GM21529 (cell line): ENCODE results near the gene GFOD2.

Experiments used
- ATAC-seq: cut with Tn5 transposase; IDR thresholded peaks from one replicate; pipeline ENCODE4 v1.9.1; 2021; ENCODE audit not compliant: unreplicated experiment

GFOD2 gene

DNA sequence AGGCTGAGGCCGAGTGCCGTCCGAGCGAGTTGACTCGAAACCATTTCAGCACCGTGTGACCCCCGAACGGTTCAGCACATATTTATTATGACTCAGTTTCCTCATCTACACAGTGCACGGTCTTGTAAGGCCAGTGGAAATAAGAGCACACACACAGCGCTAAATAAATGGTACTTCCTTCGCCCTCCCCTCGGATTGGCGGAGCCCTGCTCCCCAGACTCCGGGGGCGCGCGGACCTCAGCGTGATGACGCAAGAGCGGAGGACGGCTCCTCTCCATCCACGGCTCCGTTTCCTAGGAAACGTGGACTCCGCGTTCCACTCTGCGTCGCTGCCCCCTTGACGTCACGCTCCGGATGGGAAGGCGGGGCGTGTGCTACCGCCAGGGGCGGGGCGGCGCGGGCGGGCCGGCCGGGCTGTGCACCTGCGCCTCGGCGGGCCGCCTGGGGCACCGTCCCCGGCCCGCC is 58.5 kb downstream of the GFOD2 start, which contains the start of gene PARD6A:
Gene PARD6A (plus strand): TSS at position 397 of the 465 bp plus-strand sequence. CDS start 79 bp downstream, outside the sequence.
- ATAC-seq, result peak; percentile 70

DNA sequence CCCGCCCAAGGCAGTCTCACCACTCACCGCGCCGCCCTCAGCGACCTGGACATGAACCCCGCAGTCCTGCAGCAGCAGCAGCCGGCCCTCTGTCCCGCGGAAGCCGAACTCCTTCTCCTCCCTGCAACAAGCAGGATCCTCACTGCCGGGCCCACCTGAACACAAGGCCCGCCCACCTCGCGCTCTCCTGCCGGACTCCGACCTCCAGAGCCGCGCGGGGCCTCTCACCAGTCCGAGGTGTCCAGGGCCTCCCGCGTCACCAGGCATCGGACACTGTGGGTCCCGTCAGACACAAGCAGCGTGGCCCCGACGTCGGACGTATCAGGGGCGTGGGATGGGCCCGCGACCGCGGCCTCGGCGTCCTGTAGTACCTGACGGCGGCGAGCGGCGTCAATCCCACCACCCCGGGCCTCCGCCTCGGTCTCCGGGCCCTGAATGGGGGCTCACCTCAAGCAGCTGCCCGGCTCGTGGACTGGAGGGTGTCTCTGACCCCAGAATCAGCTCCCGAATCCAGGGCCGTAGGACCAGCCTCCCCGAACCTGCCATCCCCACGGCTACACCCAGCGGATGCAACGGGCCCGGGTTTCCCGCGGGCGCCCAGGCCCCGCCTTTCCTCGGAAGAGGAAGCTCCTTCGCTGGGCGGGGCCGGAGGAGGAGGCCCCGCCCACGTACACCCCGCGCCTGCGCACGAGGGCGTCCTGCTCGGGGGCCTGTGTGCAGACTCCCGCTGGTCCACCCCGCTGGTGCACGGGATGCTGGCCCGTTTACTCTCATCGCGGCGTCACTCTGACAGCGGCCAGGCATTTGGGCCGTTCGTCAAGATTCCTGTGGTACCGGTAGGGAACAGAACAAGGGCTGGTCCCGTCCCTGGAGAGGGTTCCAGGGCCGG is 59.2 kb downstream of the GFOD2 start, which contains the start of gene ACD:
Gene ACD (minus strand): TSS at position 586 of the 889 bp plus-strand sequence. CDS start 40 bp downstream, at position 546.
- ATAC-seq, result peak; percentile 43

DNA sequence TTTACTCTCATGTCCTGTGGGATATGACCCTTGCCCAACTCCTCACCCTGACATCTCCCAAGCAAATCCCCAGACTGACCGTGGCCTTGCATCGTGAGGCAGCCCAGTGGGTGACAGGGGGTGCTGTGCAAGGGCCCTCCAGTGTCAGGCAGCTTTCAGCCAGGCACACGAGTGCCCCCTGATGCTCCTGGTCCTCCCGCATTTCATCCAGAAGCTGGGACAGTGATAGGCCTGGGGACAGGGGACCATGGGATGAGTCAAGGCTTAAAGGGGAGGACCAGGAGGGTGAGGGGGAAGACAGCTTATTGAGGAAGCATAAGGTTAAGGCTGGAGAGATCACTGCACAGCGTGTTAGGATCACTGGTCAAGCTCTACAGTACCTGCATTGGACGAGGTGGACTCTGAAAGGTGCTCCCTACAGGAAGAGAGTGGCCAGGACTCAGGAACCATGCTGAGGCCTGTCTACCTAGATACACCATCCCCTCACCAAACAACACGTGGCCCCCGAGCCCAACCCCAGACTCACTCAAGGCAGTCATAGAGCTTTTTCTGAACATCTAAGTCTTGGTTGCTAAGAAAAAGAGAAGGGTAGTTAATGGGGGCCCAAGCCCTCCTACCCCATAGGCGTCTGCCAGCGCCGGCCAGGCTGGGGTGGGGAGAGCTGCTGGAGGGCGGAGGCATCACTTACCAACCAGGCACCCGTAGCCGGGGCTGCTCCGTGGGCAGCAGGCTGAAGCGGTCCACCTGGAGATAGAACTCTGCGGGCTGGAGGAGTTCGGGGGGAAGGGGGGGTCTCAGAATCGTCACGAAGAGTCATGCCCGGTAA is 60.1 kb downstream of the GFOD2 start:
- ATAC-seq, result no peak

DNA sequence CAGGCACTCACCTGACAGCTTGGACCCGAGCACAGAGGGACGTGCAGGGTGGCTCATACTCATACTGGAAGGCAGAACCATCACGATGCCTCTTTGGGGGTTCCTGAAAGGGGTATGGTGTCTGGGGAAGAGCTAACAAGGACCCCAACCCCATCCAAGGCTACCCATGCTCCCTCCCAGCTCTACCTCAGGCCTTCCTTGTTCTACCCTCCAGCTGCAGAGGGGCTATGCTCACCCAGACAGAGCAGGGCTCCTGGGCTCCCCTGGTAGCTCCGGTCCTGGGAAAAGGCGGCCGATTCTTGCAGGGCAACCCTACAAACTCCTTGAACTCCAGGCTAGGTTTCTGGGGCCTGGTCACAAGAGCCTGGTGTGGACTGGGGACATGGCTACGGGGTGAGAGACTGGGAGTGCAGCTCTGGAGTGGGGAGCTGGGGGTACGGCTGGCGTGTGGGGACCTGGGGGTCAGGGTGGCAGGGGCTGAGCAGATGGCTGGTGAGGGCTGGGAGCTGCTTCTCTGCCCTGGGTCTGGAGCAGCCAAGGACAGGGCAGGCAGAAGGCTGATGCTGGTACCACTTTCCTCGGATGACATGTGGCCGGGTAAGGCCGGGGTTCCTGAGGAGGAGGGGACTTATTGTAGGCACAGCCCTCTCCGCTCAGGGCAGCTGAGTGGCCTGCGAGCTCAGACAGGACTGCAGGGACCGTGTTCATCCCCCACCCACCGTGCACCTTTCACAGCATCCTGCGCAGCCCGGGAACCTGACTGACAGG is 61.2 kb downstream of the GFOD2 start:
- no peak for ATAC-seq

DNA sequence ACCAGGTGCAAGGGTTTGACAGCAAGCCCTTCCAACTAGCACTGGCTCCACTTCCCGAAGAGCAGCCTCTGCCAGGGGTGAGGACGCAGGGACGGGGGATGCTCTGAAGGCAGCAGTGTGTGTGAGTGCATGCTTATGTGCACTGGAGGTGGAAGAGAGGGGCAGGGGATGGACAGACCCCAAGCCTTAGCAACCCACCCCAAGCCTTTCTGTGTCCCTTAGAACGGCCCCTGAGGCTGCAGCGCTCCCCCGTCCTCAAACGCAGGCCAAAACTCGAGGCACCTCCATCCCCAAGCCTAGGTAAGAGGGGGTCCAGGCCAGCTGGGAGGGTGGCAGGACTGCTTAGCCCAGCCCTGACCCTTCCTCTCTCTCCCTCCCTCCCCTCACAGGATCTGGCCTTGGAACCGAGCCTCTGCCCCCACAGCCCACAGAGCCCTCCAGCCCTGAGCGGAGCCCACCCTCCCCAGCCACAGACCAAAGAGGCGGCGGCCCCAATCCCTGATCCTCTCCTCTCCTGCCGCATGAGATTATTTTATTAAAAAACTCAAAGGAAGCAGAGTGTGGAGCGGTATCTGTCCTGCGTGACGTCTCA is 62.0 kb downstream of the GFOD2 start:
- ATAC-seq, result no peak

DNA sequence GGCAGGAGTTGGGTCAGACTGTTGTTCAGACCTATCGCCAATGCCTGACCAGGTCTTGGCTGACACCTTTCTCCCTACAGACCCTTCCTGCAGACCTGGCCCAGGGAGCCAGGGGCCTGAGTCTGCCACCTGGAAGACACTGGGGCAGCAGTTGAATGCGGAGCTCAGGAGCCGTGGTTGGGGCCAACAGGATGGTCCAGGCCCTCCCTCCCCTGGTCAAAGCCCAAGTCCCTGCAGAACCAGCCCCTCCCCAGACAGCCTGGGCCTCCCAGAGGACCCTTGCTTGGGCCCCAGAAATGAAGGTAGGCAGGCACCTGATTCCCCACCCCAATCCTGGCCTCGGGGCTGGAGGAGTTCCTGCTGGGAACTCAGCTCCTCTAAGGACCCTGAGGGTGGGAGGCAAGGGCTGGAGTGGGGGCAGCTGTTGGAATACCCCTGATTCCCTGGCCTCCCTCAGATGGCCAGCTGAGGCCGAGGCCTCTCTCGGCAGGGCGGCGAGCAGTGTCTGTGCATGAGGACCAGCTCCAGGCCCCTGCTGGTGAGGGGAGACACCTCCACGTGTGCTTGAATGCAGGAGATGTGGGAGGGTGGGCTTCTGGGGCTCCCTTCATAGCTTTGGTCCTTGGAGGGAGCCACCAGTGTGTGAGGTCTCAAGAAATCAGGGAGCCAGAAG is 62.6 kb downstream of the GFOD2 start:
- no peak for ATAC-seq

DNA sequence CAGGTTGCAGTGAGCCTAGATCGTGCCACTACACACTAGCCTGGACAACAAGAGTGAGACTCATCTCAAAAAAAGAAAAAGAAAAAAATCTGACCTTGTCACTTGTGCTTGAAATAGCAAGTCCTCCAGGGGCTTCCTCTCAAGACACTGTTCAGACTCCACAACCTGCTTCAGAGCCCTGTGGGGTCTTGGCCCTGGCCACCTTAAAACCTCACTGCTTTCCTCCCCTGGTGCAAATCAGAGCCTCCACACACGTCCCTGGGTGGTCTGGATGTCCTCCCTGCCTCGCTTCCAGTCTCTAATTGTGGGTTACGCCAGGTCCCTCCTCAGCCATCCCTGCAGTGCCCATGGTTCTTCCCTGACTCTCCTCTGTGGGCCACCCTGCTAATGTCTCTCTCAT is 63.8 kb downstream of the GFOD2 start:
- ATAC-seq, result no peak

DNA sequence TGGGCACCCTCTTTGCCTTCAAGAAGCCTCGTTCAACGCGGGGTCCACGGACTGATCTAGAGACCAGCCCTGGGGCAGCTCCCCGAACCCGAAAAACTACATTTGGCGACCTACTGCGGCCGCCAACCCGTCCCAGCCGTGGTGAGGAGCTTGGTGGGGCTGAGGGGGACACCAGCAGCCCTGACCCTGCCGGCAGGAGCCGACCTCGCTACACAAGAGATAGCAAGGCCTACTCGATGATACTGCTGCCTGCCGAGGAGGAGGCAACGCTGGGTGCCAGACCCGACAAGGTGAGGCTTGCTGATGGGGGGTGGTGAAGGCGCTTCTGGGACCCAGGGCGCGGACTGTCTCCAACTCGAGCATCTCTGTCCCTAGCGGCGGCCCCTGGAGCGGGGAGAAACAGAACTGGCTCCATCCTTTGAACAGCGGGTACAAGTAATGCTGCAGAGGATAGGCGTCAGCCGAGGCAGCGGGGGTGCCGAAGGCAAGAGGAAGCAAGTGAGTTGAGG is 64.7 kb downstream of the GFOD2 start:
- no peak for ATAC-seq

DNA sequence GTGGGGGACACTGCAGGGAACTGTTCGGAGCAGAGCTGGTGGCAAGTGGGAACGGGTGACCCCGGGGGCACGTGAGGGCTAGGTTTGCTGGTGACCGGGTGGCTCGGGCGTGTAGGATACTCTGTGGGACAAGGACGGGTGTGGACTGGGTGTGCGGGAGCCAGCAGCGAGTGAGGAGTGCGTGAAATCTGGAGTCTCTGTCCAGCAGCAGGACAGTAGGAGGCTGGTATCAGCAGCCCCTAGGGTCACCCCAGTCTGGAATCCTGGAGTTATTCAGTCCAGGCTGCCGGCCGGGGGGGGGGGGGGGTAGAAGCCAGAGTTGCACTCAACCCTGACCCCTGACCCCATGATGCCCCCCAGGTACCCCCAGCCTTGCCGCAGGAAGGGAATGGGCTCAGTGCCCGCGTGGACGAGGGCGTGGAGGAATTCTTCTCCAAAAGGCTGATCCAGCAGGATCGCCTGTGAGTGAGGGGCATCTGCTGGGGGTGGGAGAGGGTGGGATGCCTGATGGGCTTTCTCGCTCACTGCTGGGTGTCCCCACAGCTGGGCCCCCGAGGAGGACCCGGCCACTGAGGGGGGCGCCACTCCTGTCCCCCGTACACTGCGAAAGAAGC is 65.2 kb downstream of the GFOD2 start:
- ATAC-seq, result no peak

DNA sequence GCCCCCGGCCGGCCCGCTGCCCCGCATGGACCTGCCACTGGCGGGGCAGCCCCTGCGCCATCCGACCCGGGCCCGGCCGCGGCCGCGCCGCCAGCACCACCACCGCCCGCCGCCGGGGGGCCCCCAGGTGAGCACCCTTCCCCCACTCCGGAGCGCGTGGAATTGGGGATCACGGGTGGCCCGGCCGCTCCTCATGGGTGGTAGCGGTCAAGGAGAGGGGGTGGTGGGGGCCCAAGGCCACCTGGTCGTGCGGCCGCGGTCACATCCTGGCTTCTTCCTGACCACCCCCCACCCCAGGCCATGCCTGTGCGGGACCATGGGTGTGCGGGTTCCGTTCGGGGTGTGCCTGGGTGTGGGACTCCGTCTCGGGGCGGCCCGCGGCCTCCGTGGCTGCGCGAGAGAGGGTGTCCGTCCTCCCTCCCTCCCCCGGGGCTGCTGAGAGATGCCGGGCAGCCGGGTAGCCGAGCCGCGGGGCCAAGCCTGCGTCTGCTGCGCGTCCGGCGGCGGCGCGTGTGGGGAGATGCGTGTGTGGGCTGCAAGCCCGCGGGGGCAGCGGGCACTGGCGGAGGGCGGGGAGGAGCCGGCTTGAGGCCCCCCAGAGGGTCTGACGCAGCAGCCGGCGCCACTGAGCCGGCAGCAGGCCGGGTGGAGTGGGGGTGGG is 65.9 kb downstream of the GFOD2 start:
- ATAC-seq, result no peak

DNA sequence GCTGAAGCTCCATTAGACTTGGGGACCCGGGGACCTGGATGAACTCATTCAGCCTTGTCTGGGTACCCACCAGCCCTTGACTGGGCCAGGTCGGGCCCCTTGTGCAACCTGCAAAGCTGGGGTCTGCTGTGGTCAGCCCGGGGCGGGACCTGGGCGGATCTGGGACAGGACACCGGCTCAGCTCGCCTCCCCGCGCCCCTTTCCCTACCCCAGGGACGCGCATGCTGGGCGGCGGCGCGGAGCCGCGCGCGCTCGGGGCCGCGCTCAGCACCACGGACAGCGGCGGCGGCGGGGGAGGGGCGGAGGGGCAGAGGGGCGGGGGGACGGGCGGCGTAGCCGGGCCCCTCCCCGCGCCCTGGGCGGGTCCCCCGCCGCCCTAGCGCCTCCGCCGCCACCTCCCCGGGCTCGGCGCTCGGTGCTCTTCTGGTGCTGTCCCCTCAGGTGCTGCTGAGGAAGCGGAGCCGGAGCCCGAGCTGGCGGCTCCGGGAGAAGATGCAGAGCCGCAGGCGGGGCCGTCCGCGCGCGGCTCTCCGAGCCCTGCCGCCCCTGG is 66.5 kb downstream of the GFOD2 start:
- ATAC-seq, result no peak

DNA sequence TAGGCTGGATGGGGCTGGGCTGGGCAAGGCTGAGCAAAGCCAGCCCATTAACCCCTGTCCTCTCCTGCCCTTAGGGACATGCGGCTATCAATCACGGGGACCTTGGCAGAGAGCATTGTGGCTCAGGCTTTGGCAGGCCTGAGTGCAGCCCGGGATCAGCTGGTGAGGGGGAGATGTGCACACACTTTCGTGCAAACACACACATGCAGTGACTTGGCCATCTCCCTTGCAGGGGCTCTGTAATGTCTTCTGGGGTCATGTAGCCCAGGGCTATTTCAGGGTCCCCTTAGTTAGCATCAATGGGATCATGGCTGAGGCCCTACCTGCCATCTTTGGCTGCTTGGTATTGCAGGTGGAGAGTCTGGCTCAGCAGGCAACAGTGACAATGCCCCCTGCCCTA is 67.3 kb downstream of the GFOD2 start:
- ATAC-seq, result no peak

DNA sequence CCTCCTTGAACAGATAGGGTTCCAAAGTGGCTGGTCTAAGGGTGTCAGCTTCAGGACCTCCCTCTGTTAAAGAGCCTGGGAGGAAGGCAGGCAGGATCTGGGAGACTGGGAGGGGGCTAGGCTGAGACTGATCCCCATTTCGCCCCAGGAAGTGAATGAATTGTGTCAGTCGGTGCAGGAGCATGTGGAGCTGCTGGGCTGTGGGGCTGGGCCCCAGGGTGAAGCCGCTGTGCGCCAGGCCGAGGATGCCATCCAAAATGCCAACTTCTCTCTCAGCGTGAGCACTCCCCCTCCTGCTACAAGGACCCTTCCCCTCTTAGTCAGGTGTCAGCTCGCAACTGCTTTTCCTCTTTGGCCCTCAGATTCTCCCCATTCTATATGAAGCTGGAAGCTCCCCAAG is 68.1 kb downstream of the GFOD2 start:
- ATAC-seq, result no peak

DNA sequence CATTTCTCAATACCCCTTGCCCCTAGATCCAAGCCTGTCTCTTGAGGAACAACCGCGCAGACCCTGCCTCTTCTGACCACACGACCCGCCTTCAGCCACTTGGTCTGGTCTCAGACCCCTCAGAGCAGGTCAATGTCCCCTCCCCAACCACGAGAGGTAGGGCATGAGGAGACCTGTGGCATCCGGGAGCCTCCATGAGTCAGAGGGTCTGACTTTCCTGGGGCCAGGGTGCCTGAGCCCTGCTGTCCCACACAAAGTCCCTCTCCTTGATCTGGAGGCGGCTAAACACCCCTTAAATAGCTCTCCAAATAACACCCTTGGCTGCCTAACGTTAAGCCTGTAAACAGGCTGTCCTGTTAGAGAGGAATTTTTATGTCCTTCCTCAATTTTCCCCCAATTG is 69.1 kb downstream of the GFOD2 start:
- no peak for ATAC-seq

DNA sequence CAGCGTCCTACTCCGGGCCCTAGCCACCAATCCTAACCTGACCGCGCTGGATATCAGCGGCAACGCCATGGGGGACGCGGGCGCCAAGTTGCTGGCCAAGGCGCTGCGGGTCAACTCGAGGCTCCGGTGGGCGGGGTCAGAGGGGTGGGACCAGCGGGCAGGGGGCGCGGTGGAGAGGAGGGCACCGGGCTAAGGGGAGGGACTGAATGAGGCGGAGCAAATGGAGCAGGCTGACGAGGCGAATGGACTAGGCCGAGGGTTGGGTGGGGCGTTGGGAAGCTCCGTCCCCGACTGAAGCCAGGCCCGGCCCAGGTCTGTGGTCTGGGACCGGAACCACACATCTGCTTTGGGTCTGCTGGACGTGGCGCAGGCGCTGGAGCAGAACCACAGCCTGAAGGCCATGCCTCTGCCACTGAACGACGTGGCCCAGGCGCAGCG is 69.6 kb downstream of the GFOD2 start:
- no peak for ATAC-seq

DNA sequence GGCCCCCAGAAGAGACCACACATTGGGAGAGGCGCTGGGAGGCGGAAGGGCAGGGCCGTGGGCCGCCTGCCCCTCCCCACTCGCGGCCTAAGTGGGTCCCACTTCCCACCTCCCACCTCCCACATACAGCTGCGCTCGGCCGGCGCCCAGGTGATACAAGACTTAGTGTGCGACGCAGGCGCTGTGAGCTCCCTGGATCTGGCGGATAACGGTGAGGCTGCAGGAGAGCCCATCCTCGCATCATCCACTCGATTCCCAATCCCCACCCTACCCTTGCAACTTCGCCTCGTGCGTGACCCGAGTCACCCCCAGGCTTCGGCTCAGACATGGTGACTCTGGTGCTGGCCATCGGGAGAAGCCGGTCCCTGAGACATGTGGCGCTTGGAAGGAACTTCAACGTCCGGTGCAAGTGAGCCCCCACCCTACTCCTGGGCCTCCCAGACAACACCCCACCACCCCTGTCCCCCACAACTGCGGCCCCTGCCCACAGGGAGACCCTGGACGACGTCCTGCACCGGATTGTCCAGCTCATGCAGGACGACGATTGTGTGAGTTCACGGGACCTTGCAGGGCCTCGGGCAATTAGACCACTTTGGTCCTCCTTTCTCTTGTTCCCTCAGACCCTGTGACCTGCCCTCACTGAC is 70.2 kb downstream of the GFOD2 start:
- ATAC-seq, result no peak

DNA sequence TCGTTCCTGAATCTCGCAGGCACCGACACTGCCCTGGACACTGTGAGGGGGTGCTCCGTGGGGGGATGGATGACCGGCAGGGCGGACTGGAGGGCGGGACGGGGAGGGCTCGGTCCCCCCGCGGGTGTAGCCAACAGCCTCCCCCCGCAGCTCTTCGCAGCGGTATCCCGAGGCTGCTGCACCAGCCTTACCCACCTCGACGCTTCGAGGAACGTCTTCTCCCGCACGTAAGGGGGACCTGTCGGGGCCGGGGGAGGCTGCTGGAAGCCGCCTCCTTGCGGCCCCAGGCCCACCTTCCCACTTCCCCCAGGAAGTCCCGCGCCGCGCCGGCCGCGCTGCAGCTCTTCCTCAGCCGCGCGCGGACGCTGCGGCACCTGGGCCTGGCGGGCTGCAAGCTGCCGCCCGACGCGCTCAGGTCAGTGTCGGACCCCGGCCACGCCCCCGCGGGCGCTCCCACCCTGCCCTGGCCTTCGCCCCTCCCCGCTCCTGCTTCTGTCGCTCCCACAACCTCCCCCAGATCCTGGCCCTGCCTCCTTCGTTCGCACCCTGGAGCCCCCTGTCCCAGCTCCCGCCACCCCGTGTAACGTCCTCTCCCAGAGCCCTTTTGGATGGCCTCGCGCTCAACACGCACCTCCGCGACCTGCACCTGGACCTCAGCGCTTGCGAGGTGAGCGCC is 70.9 kb downstream of the GFOD2 start:
- no peak for ATAC-seq
